M059J (cell line): ENCODE measurements around the gene RASL10B. TPM values are rescaled to one million over a fixed set of nuclear protein-coding genes. Genes with fewer than 3 reads are reported as not detected.

Experiments used
- total RNA-seq: library from RNA; depleted of rRNA; stranded (reverse); fragments of >200 nt; shearing (Covaris generic); gene quantifications from 2 replicates; pipeline ENCODE4 v1.2.3, GENCODE V29; 2014; rRNA removed

RASL10B gene
- total RNA-seq, 1 experiment from 2014 or later = 0.89 TPM

Other genes starting within 250 kb of the RASL10B start
- gene SLFN12L, start 194.0 kb upstream of the RASL10B start, total RNA-seq = 0.37 and 1.4 TPM in 2 replicates
- gene SLFN14, start 170.8 kb upstream of the RASL10B start, total RNA-seq = not detected in 2 replicates
- 7.0 and 8.8 TPM in 2 replicates for gene PEX12, start 153.1 kb upstream of the RASL10B start, total RNA-seq
- gene AP2B1, start 144.3 kb upstream of the RASL10B start, total RNA-seq = 48.5 and 75.5 TPM in 2 replicates
- not detected in 2 replicates for gene GAS2L2, start 21.6 kb downstream of the RASL10B start, total RNA-seq
- gene C17orf50, start 29.2 kb downstream of the RASL10B start, total RNA-seq = not detected in 2 replicates
- 0.17 and 1.2 TPM in 2 replicates for gene MMP28, start 64.0 kb downstream of the RASL10B start, total RNA-seq
- 11.3 and 21.0 TPM in 2 replicates for gene TAF15, start 77.8 kb downstream of the RASL10B start, total RNA-seq
- not detected in 2 replicates for gene HEATR9, start 137.3 kb downstream of the RASL10B start, total RNA-seq
- 36.1 and 37.6 TPM in 2 replicates for gene CCL5, start 148.7 kb downstream of the RASL10B start, total RNA-seq
- gene RDM1, start 199.1 kb downstream of the RASL10B start, total RNA-seq = 4.9 and 7.7 TPM in 2 replicates
- not detected in 2 replicates for gene LYZL6, start 212.1 kb downstream of the RASL10B start, total RNA-seq
- gene CCL16, start 249.9 kb downstream of the RASL10B start, total RNA-seq = not detected in 2 replicates